Keratinocyte (primary cell): ENCODE measurements around the gene EFEMP1.

Experiments used
- EZH2 ChIP-seq: IDR thresholded peaks from one replicate; pipeline ENCODE4 v1.6.1; 2012; ENCODE audit warnings: inconsistent platforms, mild to moderate bottlenecking, low read length, moderate library complexity
- TF ChIP-seq, protein P1 (sequence below), 3 experiments: IDR thresholded peaks in 1 of 3; conservative IDR thresholded peaks in 1 of 3; optimal IDR thresholded peaks in 1 of 3; 2 replicates in 2 of 3; 3 replicates in 1 of 3; pipeline versions ENCODE3 to v1.5.1; 2011; ENCODE audit warnings: low read length in 3 of 3, mild to moderate bottlenecking in 3 of 3, moderate library complexity in 2 of 3, control low read depth in 1 of 3, inconsistent platforms in 1 of 3; ENCODE audit not compliant: insufficient read depth in 2 of 3; ENCODE audit errors: extremely low read depth in 1 of 3

DNA sequence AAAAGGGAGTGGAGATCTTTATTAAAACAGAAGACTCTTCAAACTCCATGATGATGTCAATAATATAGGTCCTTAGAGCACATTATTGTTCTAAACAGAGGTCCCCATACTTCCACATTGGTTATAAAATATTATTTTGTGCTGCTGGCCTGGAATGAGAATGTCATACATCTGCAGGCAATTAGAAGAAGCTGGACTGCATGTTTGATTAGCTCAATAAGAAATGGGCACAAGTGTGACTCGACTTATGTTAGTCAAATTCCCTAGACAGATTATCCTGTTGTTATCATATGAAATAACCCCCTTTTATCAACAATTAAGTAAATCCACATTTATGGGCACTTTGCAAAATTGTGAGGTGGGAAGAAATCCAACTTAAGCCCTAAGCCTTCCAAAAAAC, 8.8 kb downstream of the EFEMP1 start:
- TF ChIP-seq, protein P1, sequence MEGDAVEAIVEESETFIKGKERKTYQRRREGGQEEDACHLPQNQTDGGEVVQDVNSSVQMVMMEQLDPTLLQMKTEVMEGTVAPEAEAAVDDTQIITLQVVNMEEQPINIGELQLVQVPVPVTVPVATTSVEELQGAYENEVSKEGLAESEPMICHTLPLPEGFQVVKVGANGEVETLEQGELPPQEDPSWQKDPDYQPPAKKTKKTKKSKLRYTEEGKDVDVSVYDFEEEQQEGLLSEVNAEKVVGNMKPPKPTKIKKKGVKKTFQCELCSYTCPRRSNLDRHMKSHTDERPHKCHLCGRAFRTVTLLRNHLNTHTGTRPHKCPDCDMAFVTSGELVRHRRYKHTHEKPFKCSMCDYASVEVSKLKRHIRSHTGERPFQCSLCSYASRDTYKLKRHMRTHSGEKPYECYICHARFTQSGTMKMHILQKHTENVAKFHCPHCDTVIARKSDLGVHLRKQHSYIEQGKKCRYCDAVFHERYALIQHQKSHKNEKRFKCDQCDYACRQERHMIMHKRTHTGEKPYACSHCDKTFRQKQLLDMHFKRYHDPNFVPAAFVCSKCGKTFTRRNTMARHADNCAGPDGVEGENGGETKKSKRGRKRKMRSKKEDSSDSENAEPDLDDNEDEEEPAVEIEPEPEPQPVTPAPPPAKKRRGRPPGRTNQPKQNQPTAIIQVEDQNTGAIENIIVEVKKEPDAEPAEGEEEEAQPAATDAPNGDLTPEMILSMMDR (optimal IDR thresholded peaks at IDR 0.05 in 1 of 3, IDR thresholded peaks at IDR 0.05 in 1 of 3, conservative IDR thresholded peaks at IDR 0.05 in 1 of 3; ENCODE audit: extremely low read depth in 1 of 3, insufficient read depth in 2 of 3, low read length in 3 of 3): no peak
- no peak for TF ChIP-seq EZH2
